HG03135 (cell line): ENCODE results near the gene MATCAP1.

Experiments
- ATAC-seq: cut with Tn5 transposase; IDR thresholded peaks from one replicate; pipeline ENCODE4 v1.9.1; 2021; ENCODE audit warnings: mild to moderate bottlenecking, moderate library complexity; ENCODE audit not compliant: unreplicated experiment

Gene MATCAP1

GRCh38 chr16:67183627-67184452 is at the start of gene MATCAP1:
Gene MATCAP1 (minus strand): TSS chr16:67183963. CDS start chr16:67180610, 3,353 bp downstream.
- peak; percentile 86 for ATAC-seq

- no peak for ATAC-seq
These were observed 47.3 kb upstream of the MATCAP1 start for GRCh38 chr16:67230809-67231660.

DNA sequence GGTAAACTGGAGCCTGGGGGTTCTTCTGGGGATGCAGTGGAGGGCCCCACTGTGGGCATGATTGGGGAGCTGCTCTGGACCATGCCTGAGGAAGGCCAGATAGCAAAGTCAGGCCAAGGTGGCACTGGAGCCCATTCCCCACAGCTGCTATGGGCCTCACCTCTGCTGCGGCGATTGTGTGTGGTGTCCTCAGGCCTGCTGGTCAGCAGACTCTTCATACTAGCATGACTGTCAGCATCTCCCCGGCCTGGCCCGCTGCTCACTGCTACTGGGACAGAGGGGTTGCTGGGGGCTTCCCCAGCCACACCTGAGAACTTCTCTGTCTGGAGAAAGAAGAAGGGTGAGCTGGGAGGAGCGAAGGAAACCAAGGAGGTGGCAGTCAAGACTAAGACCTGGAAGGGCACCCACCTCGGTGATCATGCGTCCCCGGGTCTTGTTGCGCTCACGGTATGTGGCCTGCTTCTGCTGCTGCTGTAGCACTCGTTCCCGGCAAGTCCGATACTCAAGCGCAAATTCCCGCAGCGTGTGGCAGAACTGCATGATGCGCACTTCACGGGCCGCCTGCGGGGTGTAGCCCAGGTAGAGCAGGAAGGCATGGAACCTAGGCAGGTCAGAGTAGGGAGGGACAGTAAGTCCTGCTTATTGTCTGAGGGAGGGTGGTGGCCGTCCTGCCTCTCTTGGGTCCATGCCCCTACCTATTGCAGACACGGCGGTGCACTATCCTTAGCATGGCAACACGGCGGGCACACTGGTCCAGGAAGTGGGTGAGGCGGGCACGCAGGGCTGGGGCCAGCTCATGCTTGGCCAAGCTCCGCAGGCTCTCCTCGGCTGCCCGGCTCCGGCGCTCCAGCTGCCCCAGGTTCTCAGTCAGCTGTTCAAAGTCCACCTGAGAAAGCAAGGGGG is 46.4 kb upstream of the MATCAP1 start:
- no peak for ATAC-seq

DNA sequence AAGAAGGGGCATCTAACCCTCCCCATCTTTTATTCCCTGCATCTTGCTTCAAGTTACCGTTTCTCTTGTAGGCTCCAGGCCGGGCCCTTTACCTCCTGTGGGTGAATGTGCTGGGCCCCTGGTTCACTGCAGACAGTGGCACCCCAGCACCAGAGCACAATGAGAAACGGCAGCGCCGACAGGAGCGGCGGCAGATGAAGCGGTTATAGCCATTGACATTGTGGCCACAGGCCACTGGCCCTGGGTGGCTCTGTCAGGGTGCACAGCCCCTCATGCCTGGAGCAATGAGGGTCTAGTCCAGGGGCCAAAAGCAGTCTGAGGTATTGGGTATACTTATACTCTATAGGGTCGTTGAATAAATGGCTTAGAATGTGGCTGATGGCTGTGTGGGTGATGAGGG is 45.1 kb upstream of the MATCAP1 start:
- ATAC-seq, result no peak

- ATAC-seq, result no peak
These were observed 44.4 kb upstream of the MATCAP1 start for GRCh38 chr16:67228034-67228785.

GRCh38 chr16:67227567-67227921 is 43.8 kb upstream of the MATCAP1 start:
- ATAC-seq, result no peak

- ATAC-seq, result peak; percentile 90
These were observed 43.2 kb upstream of the MATCAP1 start, which contains the start of gene TMEM208 for GRCh38 chr16:67226804-67227566. Gene TMEM208 (plus strand): TSS chr16:67227130. CDS start chr16:67227219, 89 bp downstream.

DNA sequence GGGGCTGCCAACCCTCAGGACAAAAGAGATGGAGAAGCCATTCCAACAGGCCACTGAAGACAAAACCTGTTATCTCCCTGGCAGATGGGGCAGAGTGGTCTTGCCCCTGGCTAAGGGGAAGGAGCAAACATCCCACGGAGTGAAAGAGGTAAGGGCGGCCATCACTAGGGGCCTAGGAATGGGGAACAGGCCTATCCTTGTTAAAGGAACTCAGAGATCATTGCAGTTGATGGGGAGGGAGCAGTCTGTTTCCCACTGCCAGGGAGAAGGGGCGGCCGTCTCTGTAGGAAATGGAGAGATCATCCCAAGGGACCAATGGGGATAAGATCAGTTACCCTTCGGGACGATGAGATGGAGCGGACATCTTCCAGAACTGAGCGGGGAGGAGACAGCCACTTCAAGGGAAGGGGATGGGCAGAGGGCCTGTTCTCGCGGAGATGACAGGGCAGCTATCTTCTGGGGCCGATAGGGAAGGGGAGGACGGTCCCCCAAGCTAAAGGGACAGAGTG is 42.6 kb upstream of the MATCAP1 start:
- ATAC-seq, result no peak

DNA sequence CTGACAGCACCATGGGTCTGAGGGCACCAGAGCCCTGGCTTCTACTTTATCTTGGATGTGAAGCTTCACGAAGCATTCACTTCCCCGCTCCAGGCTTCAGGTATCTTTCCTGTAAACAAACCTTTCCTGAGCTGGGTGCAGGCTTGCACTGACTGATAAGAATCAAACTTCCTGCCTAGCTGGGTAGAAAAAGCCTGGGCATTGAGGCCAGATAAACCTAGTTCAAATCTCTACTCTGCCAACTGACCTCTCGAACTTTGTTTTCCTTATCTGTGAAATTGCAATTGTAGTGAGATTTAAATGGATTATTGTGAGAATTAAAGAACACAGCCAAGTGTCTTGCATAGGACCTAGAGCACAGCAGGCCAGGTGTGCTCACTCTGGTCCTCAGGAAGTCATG is 40.2 kb upstream of the MATCAP1 start:
- no peak for ATAC-seq

DNA sequence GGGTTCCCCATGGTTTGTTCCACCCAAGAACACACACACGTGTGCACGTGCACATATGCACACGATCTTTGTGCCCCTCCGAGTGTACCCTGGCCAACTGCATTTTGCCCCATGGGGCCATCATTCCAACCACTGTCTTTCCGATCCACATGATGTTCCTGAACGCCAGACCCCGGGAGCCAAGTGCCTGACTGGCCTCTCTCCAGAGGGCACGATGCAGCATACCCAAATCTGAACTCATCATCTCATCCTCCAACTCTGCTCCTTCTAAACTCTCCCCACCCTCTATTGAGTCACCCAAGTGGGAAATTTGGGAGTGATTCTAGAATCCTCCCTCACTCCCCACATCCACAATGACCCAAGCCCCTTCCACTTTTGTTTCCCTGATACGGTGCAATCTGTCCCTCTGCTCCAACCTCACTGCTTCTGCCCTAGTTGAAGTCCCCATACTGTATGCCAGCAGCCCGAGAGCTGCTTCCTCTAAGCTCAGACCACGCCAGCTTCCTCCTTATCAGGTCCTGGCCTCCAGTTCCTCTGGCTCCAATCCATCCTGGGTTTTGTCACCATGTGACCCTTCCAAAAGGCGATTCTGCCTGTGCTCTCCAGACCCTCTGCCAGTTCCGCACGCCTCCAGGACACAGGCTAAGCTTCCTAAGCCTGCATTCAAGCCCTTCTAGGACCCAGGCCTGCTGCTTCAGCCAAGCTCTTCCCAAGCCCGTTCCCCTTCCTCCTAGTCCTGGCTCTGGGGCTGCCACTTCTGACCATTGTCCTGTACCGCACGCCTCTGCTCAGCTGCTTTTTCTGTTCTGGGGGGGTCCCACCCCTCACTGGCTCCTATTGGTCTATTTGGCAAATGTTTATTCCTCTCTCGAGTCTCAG is 33.1 kb upstream of the MATCAP1 start:
- ATAC-seq, result no peak

DNA sequence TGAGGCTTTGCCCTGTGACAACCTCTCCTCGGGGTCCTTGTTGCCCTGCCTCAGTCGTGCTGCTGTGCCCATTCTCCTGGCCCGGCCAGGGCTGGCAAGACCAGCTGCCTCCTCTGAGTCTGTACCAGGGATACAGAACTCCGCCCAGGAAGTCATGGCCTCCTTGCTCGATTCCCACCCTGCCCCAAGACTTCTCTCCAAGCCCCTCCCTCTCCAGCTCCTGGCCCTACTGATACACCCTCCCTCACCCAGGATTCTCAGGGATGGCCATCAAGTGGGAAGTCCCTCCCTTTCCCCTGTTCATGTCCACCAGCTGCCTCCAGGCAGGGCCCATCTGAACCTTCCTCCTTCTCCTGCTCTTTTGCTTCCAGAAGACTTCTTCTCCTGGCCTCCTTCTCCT is 31.9 kb upstream of the MATCAP1 start:
- no peak for ATAC-seq

- ATAC-seq, result no peak
These were observed 29.6 kb upstream of the MATCAP1 start for GRCh38 chr16:67213197-67214019.

DNA sequence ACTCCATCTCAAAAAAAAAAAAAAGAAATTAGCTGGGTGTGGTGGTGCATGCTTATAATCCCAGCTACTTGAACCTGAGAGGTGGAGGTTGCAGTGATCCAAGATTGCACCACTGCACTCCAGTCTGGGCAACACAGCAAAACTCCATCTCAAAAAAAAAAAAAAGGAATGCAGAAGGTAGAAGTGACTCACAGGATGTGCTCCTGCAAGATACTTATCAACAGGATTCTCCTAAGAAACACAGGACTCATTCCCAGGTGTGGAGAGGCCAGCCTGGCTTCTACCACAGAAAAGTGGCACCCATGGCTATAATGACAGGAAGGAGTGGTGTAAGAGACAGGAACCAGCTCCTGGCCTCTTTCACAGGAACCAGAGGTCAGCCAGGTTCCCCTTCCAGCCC is 29.0 kb upstream of the MATCAP1 start:
- no peak for ATAC-seq

GRCh38 chr16:67211674-67212073 is 27.9 kb upstream of the MATCAP1 start:
- no peak for ATAC-seq

GRCh38 chr16:67210069-67210937 is 26.5 kb upstream of the MATCAP1 start:
- ATAC-seq, result no peak

GRCh38 chr16:67209565-67209964 is 25.8 kb upstream of the MATCAP1 start:
- no peak for ATAC-seq
